ENCODE results near the gene CDC14A.
A peak's percentile ranks its signal among the peaks of the same experiment; 100 is the strongest.

Gene CDC14A

DNA sequence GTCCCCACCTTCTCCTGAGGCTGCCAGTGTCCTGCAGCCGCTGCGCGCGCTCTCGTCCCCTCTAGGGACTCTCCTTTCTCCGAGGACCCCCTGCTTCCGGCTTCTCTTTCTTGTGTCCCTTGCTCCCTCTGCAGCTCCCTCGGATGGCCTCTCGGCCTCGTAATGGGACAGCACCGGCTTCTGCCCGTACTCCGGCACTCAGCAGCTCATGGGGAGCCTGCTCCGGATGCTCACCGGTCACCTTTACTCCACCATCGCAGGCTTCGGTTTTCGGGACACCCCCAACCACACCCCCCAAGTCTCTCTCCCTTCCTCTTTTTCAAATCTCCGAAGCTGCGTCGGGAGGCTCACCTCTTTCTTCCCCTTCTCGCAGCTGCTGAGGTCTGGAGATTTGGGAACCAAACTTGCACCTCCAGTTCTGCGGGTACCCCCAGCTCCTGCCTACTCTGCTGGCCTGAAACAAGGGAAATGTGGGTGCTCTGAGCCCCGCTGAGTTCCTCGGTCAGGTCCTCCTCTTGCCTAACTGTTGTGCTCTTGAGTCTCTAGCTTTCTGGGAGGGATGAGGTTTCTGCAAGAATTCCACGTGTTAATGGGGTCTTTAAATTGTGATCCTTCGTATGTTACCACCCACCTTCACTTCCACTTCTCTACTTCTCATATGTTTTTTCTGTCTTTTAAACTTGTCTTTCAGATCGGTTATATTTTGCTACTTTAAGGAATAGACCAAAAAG is 930 bp downstream of the CDC14A start:
- Histone ChIP-seq H3K4me3 (peak overlapping the region; percentile 80 to 92), H3K9me3 (no peaks in the 10 kb centered on the region), H3K27me3 (no peaks in the 10 kb centered on the region), H3K27ac (peak overlapping the region; percentile 75 to 89), H3K36me3 (no peaks in the 10 kb centered on the region), H3K4me1 (peaks cover 0 to 14% (median 0%) of the 10 kb centered on the region in 4 donors)
- intact Hi-C loops (cut with DNase I; ENCODE audit: low total_unique reads) = loop anchor here (5.0 kb wide), 1 partner anchor 86 kb away; the partner anchor contains the start of gene RTCA
- DNase-seq = peak; percentile 38 to 68
- TF ChIP-seq, protein P1, sequence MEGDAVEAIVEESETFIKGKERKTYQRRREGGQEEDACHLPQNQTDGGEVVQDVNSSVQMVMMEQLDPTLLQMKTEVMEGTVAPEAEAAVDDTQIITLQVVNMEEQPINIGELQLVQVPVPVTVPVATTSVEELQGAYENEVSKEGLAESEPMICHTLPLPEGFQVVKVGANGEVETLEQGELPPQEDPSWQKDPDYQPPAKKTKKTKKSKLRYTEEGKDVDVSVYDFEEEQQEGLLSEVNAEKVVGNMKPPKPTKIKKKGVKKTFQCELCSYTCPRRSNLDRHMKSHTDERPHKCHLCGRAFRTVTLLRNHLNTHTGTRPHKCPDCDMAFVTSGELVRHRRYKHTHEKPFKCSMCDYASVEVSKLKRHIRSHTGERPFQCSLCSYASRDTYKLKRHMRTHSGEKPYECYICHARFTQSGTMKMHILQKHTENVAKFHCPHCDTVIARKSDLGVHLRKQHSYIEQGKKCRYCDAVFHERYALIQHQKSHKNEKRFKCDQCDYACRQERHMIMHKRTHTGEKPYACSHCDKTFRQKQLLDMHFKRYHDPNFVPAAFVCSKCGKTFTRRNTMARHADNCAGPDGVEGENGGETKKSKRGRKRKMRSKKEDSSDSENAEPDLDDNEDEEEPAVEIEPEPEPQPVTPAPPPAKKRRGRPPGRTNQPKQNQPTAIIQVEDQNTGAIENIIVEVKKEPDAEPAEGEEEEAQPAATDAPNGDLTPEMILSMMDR (IDR thresholded peaks at IDR 0.05) = no peak

DNA sequence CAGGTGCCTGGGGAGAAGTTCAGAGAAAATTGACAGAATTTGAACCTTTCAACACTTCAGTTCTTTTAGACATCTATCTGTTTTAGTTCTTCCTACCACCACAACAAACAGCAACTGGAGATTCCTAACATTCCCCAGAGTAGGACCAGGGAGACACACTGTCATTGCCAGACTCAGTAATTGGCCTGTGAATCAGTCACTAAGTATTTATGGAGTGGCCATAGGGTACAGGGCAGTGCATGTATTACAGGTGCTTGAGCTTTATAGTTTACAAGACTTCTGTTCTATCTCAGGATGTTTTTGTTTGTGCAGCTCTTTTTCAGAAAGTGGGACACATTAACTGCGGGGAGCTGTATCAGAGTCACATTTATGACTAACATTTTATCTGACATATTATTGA is 1.7 kb downstream of the CDC14A start:
- H3K4me3 ChIP-seq = peak overlapping the region; percentile 80 to 92
- no peaks in the 10 kb centered on the region for H3K36me3 ChIP-seq
- intact Hi-C loops (cut with DNase I; ENCODE audit: low total_unique reads) = loop anchor here (5.0 kb wide), 1 partner anchor 87 kb away; the partner anchor contains the start of gene RTCA
- H3K27ac ChIP-seq = no peak overlapping the region
- H3K27me3 ChIP-seq = no peaks in the 10 kb centered on the region
- DNase-seq = no peak
- TF ChIP-seq, protein P1 (IDR thresholded peaks at IDR 0.05) = no peak
- H3K4me1 ChIP-seq = peaks cover 0 to 14% (median under 1%) of the 10 kb centered on the region in 4 donors
- H3K9me3 ChIP-seq = no peaks in the 10 kb centered on the region

DNA sequence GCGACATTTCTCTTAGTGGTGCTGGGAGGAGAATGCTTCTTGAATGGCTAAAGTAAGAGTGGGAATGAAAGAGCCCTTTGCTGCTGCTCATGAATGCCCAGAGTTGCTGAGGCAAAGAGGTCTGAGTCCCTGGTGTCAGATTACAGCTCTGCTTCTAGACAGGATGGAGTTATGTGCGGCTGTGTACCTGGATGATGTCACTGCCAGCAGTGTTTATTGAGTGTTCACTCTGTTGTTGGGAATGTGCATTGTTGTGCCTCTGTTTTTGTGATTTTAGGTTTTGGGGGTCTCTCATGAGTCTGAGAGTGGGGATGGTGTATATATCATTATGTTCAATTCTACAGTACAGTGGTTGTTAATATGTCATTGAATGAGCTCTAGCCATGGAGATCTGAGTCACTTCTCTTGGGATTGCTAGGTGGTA is 2.7 kb downstream of the CDC14A start:
- H3K4me1 ChIP-seq = peaks cover 0 to 14% (median 3%) of the 10 kb centered on the region in 4 donors
- TF ChIP-seq, protein P1 (IDR thresholded peaks at IDR 0.05) = no peak
- H3K27ac ChIP-seq = no peak overlapping the region
- intact Hi-C loops (cut with DNase I; ENCODE audit: low total_unique reads) = loop anchor here (5.0 kb wide), 1 partner anchor 88 kb away; the partner anchor contains the start of gene RTCA
- H3K27me3 ChIP-seq = no peaks in the 10 kb centered on the region
- H3K9me3 ChIP-seq = no peaks in the 10 kb centered on the region
- no peak for DNase-seq
- H3K36me3 ChIP-seq = no peaks in the 10 kb centered on the region
- H3K4me3 ChIP-seq = no peak overlapping the region

DNA sequence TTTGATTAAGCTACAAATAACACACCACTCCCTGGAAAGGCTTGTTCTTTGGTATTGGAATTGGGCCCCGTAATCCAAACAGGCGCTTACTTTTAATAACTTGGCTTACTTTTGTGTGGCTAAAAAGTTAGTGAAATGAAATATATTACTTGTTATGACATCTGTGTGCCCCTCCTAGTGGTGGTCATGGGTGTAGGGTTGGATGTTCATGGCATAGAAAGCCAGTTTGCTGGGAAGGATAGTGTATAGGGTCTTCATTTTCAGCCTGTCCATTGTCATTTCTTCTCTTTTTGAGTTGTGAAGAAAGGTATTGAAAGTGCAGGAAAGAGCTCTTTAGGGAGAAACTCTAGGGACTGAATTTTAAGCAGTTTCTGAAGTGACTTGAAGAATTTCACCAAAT is 5.9 kb downstream of the CDC14A start:
- no peak for DNase-seq
- no peak overlapping the region for H3K4me3 ChIP-seq
- peaks cover 0 to 20% (median 10%) of the 10 kb centered on the region in 4 donors for H3K4me1 ChIP-seq
- no peaks in the 10 kb centered on the region for H3K27me3 ChIP-seq
- intact Hi-C loops (cut with DNase I; ENCODE audit: low total_unique reads) = no loop called here
- H3K36me3 ChIP-seq = no peaks in the 10 kb centered on the region
- TF ChIP-seq, protein P1 (IDR thresholded peaks at IDR 0.05) = no peak
- no peak overlapping the region for H3K27ac ChIP-seq
- H3K9me3 ChIP-seq = no peaks in the 10 kb centered on the region

DNA sequence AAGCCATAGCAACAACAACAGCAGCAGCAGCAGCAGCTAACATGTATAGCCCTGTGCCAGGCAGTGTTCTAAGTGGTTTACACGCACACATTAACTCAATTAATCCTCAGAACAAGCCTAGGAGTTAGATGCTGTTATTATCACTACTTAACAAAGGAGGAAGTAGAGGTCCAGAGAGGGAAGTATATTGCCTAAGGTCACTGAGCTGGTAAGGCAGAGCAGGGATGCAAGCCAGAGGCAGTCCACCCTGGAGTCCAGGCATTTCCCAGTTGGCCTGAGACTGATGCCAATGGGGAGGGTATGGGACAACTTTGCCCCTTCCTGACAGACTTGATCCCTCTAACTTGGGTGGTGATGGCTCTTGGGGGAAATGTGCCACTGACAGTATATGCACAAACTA is 6.8 kb downstream of the CDC14A start:
- no peak for DNase-seq
- peaks cover 0 to 20% (median 5%) of the 10 kb centered on the region in 4 donors for H3K4me1 ChIP-seq
- H3K4me3 ChIP-seq = no peak overlapping the region
- intact Hi-C loops (cut with DNase I; ENCODE audit: low total_unique reads) = no loop called here
- H3K9me3 ChIP-seq = no peaks in the 10 kb centered on the region
- no peaks in the 10 kb centered on the region for H3K36me3 ChIP-seq
- TF ChIP-seq, protein P1 (IDR thresholded peaks at IDR 0.05) = no peak
- no peak overlapping the region for H3K27ac ChIP-seq
- H3K27me3 ChIP-seq = no peaks in the 10 kb centered on the region

All from tibial artery (tissue), 4 donors.